ENCODE data around the gene KRTAP1-4.
"Not testable (repeated sequence)": the region's sequence is repeated elsewhere in the genome, so short reads cannot be mapped to it uniquely, and the experiment has no call there.

The KRTAP1-4 gene

DNA sequence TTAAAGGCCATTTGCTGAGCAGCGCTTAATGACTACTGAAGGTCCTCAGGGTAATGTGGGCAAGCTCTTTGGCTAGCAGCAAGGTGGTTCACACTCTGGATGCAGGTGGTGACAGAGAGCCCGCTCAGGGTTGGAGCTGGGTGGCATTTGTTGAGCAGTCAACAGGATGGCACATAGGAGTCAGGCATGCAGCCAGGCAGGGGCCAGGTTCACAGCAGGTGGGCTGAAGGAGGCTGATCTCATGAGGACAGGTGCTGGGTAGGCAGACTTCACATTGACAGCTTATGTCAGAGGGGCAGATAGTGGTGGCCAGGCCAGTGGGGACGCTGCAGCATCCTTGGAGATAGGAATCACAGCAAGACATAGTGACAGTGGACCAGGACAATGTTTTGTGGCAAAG is 25.6 kb downstream of the KRTAP1-4 start:
- DNase-seq (ENCODE audit: low read depth, low spot score) = no peak

DNA sequence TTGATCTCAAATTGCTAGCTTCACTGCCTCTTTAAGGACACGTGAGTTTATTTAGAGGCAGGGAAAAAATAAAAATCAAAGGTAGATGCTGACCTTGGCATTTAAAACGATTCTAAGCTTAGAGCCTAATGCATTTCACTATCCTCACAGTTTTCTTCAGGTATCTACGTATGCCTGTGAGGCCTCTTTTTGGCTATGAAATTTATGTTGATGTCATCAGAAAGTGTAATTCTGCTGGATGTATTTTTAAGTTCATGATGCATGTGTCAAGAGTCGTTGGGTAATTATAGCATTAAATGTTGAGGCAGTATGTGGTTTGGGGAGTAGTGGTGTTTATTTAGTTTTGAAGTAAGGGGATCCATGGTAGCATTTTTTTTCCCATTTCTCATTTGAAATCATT is 26.1 kb downstream of the KRTAP1-4 start:
- DNase-seq (ENCODE audit: low read depth, low spot score) = no peak

DNA sequence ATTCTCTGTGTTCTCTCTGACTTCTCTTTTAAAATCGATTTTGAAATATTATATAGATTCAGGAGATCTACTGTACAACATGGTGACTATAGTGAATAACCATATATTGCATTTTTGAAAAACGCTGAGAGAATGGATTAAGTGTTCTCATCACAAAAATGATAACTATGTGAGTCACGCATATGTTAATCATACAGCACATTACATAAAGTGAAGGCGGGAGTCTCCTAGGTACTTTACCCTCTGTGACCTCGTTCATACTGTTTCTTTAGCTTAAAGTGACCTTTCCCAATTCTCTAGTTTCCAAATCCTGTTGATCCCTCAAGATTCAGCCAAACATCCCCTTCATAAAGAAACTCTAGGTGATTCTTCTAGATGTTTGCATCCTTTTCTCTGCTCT is 27.2 kb downstream of the KRTAP1-4 start:
- DNase-seq (ENCODE audit: low read depth, low spot score) = no peak

GRCh38 chr17:41001795-41002194 is 28.2 kb downstream of the KRTAP1-4 start:
- no peak for DNase-seq (ENCODE audit: low read depth, low spot score)

DNA sequence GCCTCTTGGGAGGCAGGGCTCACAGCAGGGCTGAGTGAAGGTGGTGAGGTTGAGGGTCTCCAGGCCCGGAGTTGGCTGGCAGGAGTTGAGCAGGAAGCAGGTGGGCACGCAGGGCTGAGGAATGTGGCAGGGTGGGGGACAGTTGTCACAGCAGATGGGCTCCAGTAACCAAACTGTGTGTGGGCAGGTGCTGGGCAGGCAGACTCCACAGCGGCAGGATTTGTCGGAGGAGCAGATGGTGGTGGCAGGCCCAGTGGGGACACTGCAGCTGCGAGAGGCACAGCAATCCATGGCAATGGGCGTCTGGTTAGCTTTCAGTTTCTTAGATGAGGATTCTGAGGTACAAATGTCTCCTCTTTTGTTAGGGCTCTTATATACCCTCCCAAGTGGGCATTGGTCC is 30.4 kb downstream of the KRTAP1-4 start, which contains the start of gene KRTAP3-2:
KRTAP3-2 (minus strand) TSS at position 344 of the 400 bp plus-strand sequence; CDS start at position 291, 53 bp downstream.
- not testable (repeated sequence) for DNase-seq (ENCODE audit: low read depth, low spot score)

DNA sequence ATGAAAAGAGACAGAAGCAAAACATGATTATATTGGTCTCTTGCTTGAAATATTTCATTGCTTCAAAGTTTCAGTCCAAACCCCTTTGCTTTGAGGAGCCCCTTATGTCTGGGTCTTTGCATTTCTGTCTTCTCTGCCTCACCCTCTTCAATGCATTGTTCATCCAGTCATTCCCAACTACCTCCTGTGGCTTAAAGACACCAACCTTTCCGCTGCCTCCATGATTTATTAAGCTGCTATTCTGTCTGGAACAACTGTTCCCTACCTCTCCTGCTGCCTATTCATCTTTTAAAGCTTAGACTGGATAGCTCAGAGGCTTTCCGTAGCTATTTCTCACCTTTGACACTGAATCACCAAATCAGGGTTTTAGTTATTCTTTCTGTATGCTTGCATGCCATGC is 32.6 kb downstream of the KRTAP1-4 start:
- DNase-seq (ENCODE audit: low read depth, low spot score) = no peak

- no peak for DNase-seq (ENCODE audit: low read depth, low spot score)
Measured at GRCh38 chr17:40996829-40997228, 33.2 kb downstream of the KRTAP1-4 start.

GRCh38 chr17:40995116-40995515 is 34.9 kb downstream of the KRTAP1-4 start:
- DNase-seq (ENCODE audit: low read depth, low spot score) = no peak

DNA sequence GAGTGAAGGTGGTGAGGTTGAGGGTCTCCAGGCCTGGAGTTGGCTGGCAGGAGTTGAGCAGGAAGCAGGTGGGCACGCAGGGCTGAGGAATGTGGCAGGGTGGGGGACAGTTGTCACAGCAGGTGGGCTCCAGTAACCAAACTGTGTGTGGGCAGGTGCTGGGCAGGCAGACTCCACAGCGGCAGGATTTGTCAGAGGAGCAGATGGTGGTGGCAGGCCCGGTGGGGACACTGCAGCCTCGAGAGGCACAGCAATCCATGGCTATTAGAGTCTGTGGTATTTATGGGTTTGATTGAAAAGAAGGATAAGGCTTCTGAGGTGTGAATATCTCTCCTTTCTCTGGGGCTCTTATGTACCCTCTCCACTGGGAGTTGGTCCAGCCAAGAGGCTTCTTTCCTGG is 36.2 kb downstream of the KRTAP1-4 start, which contains the start of gene KRTAP3-3:
KRTAP3-3 (minus strand) TSS at position 326 of the 400 bp plus-strand sequence; CDS start at position 259, 67 bp downstream.
- DNase-seq (ENCODE audit: low read depth, low spot score) = no peak

- no peak for DNase-seq (ENCODE audit: low read depth, low spot score)
Measured at GRCh38 chr17:40993084-40993483, 36.9 kb downstream of the KRTAP1-4 start.

GRCh38 chr17:40992666-40993065 is 37.3 kb downstream of the KRTAP1-4 start:
- no peak for DNase-seq (ENCODE audit: low read depth, low spot score)

- DNase-seq (ENCODE audit: low read depth, low spot score) = no peak
Measured at GRCh38 chr17:40986920-40987319, 43.1 kb downstream of the KRTAP1-4 start.

GRCh38 chr17:40984226-40984625 is 45.8 kb downstream of the KRTAP1-4 start, which contains the start of gene KRT40:
Gene KRT40, minus strand, starts transcription at chr17:40984326. Its CDS starts 53 bp downstream, at chr17:40984273.
- DNase-seq (ENCODE audit: low read depth, low spot score) = no peak

GRCh38 chr17:40981115-40981514 is 48.9 kb downstream of the KRTAP1-4 start:
- DNase-seq (ENCODE audit: low read depth, low spot score) = no peak

DNA sequence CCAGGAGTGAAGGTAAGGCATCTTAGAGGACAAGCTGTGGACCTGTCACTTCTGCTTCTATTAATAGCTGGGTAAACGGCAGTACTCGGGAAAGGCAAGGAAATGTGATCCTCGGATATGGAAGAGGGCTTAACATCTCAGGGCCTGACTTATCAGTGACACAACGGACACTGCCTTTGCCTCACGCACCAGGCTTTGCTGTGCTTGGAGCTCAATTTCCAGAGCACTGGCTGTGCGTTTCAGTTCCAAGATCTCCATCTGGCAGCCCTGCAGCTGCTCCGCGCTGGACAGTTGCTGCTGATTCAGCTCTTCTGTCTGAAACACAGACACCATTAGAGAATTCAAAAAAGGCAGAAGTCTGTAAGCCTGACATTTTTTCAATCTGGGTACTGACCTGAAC is 49.4 kb downstream of the KRTAP1-4 start:
- peak; percentile 20 for DNase-seq (ENCODE audit: low read depth, low spot score)

- DNase-seq (ENCODE audit: low read depth, low spot score) = no peak
Measured at GRCh38 chr17:40980117-40980516, 49.9 kb downstream of the KRTAP1-4 start.
